Mesodermal cell (in vitro differentiated cells): ENCODE results near the gene CAPZA1.

Source experiments
- H3K27ac ChIP-seq: 2 replicates; pipeline ENCODE4 v1.7.0; 2013; ENCODE audit warnings: mild to moderate bottlenecking, low read depth, low read length, moderate library complexity; ENCODE audit not compliant: severe bottlenecking
- H3K36me3 ChIP-seq: 2 replicates; pipeline ENCODE4 v1.7.1; 2013; ENCODE audit warnings: mild to moderate bottlenecking, low read length, moderate library complexity; ENCODE audit not compliant: control insufficient read depth, insufficient read depth
- H3K4me1 ChIP-seq: one replicate; pipeline ENCODE4 v1.7.1; 2013; ENCODE audit warnings: mild to moderate bottlenecking, low read length; ENCODE audit not compliant: insufficient read depth, control insufficient read depth, poor library complexity, severe bottlenecking
- H3K4me3 ChIP-seq: 2 replicates; pipeline ENCODE4 v1.7.0; 2013; ENCODE audit warnings: low read length, control low read depth, mild to moderate bottlenecking; ENCODE audit not compliant: insufficient read depth, poor library complexity, severe bottlenecking; ENCODE audit errors: extremely low read depth
- H3K9me3 ChIP-seq: 2 replicates; pipeline ENCODE4 v1.7.1; 2013; ENCODE audit warnings: mild to moderate bottlenecking, low read length, moderate library complexity; ENCODE audit not compliant: control insufficient read depth
- WGBS, 2 experiments: methylation state at CpG; one replicate each; pipeline ENCODE4 v1.1.5; 2013; ENCODE audit warnings: missing lambda C conversion rate in 2 of 2; ENCODE audit not compliant: insufficient coverage in 2 of 2; 5-methylcytosine and 5-hydroxymethylcytosine counted together

CAPZA1 gene

DNA sequence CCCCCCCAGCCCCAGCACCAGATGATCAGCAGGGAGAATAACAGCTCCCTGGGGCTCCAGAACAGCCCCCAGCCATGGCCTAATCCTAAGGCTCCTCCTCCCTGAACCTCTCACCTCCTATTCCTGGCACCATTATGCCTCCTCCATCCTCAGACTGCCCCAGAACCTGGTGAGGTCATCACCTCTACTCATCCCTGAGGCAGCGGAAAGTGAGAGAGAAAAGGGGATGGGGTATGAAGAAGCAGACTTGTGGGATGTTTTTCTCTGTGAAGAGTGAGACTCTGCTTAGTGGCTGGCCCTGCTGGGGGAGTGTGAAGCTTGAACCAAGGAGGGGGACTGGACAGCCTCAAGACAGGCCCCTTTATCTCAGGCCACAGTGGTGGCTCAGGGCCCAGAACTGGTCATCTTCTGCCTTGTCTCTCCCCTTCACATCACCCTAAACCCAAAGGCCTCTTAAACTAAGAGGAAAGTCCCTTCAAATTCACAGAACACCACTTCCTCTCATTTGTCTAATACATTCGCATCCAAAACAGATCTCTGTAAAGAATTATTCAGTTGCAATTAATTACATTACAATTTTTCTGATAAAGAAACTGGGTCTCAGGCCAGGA, 97.7 kb downstream of the CAPZA1 start:
- WGBS, 2 experiments: no CpG with 5 or more reads among the region's 2 CpGs
- Histone ChIP-seq H3K4me3 (no peak overlapping the region), H3K9me3 (no peaks in the 10 kb centered on the region)

DNA sequence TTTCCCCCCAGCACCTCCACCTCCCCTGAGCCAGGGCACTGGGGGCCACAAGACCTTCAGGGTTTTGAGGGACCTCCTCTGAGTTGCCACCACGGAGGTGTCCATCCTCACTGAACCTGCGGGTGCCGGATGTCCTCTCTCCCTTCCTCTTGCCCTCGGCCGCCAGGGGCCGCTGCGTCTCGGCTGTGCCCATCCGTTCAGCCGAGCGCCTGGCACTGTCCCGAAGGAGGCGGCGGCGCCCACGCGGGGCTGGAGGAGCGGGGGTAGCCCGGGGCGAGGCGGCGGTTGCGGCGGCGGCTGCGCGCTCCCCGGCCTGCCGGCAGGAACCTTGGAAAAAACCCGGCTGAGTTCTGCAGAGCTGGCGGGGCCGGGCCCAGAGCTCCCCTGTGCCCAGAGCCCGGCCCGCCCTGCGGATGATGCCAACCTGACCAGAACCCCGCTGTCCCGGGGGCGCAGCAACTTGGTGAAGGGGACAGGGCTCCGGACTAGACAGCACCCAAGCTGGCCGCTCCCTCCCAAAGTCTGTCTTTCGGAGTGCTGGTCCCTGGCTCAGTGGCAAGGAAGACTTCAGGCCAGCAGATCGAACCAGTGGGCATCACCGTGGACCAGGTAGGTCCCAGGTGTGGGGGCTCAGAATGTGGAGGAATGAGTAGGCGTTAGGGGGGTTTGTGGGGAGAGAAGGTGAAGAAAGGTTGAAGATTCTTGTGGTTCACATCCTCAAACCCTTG, 99.2 kb downstream of the CAPZA1 start:
- 35 to 44% methylated on average over 31 to 44 of the region's 44 CpGs for whole genome bisulfite sequencing, 2 experiments
- Histone ChIP-seq H3K4me1 (peaks cover 15% of the 10 kb centered on the region), H3K27ac (no peak overlapping the region), H3K4me3 (no peak overlapping the region), H3K36me3 (no peaks in the 10 kb centered on the region), H3K9me3 (no peaks in the 10 kb centered on the region)

More for the DNA sequence above, 97.7 kb downstream of the CAPZA1 start:
- H3K27ac ChIP-seq: no peak overlapping the region
- no peaks in the 10 kb centered on the region for H3K36me3 ChIP-seq
- peaks cover 13% of the 10 kb centered on the region for H3K4me1 ChIP-seq

- WGBS, 2 experiments: no CpG with 5 or more reads among the region's 2 CpGs
- Histone ChIP-seq H3K27ac (no peak overlapping the region), H3K9me3 (no peaks in the 10 kb centered on the region), H3K36me3 (no peaks in the 10 kb centered on the region), H3K4me3 (no peak overlapping the region), H3K4me1 (peaks cover 15% of the 10 kb centered on the region)
Observed at GRCh38 chr1:112719706-112720105, 100.1 kb downstream of the CAPZA1 start.

DNA sequence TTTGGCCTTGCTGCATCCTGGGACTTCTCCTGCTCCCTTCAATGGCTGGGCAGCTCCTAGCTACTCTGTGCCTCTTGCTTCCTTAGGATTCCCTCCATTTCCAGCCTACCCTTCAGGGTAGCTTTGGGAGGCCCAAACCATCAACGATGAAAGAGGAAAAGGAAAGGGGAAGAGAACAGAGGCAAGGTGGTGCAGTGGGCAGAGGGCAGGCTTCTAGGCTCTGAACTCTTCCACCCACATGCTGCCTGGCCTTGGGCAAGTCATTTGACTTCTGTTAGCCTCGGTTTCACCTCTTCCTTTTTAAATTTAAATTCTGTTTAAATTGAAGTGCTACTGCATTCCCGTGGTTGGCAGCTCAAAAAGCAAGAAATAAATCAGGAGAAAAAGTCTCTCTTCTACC, 101.2 kb downstream of the CAPZA1 start:
- Histone ChIP-seq H3K27ac (no peak overlapping the region), H3K4me1 (peaks cover 14% of the 10 kb centered on the region), H3K4me3 (no peak overlapping the region), H3K36me3 (no peaks in the 10 kb centered on the region), H3K9me3 (no peaks in the 10 kb centered on the region)
- 80% methylated on average over 1 of the region's 3 CpGs; no CpG with 5 or more reads in 1 of the 2 experiments for WGBS, 2 experiments
